Activated CD4-positive, alpha-beta T cell treated with anti-CD3 and anti-CD28 coated beads for 4 hours (primary cell): ENCODE measurements around the gene SND1.
"Not testable (repeated sequence)": the region's sequence is repeated elsewhere in the genome, so short reads cannot be mapped to it uniquely, and the experiment has no call there.

Experiments used
- DNase-seq, 2 donors: peaks; one replicate each; pipeline ENCODE4 v3.0.0-alpha.2; 2020

SND1 gene

DNA sequence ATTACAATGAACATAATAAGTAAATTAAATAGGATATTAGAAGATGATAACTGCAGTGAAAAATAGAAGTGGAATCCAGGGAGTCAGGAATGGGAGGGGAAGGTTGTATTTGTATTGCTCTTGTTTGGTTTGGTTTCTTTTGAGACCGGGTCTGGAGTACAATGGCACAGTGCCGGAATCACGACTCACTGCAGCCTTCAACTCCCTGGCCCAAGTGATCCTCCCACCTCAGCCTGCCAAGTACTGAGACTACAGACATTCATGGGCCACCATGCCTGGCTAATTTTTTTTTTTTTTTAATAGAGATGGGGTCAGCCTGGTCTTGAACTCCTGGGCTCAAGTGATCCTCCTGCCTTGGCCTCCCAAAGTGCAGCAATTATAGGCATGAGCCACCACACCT, 439.1 kb downstream of the SND1 start:
- no peak for DNase-seq

- no peak for DNase-seq
These were observed 440.2 kb downstream of the SND1 start for GRCh38 chr7:128092221-128092620.

GRCh38 chr7:128093614-128094570, 441.9 kb downstream of the SND1 start:
- DNase-seq, result no peak

DNA sequence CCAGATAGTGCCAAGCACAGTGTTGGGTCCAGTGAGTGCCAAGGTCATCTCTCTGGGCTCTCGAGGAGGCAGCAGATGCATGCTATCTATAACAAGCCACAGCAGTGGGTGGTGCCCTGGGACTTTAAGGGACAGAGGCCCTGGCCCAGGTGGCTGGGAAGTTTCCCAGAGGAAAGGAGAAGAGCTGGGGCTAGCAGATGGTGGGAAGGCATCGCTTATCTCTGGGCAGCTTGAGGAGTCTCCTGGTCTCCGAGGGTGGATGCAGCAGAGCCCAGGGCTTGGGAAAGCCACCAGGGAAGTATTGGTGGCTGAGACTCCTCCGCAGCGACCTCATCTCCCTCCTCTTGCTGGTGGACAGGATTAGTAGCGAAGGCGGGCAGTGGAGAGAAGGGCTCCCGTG, 442.7 kb downstream of the SND1 start:
- no peak for DNase-seq

GRCh38 chr7:128097211-128097731, 445.3 kb downstream of the SND1 start:
- DNase-seq, result no peak

DNA sequence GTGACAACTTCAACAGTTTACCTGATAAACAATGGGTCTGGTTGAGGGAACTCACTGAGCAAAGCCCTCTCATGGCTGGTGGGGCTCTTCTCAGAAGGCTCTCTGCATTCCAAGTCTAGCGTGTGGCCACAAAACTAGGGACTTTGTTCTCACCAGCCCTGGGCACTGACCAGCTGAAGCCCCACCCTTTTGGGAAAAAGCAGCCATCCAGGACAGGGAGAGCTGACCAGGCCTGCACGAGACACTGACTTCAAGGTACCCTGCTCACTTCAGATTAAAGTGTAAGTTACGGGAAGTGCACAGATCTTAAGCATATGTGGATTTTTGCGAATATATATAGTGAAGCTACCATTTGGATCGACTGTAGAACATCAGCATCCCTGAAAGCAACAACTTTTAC, 446.6 kb downstream of the SND1 start:
- DNase-seq, result no peak

GRCh38 chr7:128099204-128099671, 447.2 kb downstream of the SND1 start:
- DNase-seq, result no peak

- DNase-seq, result no peak
These were observed 448.4 kb downstream of the SND1 start for GRCh38 chr7:128100225-128100948.

- DNase-seq, result no peak
These were observed 449.1 kb downstream of the SND1 start for GRCh38 chr7:128100949-128101713.

DNA sequence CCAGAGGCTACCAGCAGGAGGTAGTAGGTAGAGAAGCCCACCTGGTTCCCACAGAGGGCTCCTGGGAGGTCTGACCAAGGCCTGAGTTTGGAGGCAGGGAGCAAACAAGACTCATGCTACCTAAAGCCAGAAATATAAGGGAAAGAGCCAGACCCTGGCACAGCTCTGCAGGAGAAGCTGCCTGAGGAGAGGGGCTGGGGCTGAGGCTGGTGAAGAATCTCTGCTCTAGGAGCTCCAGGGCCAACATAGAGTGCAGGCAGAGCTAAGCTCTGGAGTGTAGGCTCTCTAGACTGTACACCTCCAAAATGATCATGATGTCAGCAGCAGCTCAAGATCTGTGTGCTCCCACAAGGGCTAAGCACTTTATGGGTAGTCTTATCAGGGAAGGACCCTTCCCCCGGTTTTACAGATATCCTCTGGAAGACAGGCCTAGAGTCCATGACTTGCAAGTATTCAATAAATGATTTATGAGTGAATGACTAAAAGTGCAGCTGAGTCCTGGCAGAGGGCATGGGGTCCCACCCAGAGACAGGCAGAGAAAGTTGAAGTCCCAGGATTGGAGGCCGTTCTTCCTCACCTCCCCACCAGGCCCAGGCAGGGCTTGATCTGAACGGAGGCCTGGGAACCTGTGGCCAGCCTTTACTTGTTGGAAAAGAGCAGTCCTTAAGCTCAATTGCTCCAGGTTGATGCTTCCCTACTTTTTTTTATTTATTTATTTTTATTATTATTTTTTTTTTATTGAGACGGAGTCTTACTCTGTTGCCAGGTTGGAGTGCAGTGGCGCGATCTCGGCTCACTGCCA, 450.7 kb downstream of the SND1 start:
- no peak for DNase-seq

DNA sequence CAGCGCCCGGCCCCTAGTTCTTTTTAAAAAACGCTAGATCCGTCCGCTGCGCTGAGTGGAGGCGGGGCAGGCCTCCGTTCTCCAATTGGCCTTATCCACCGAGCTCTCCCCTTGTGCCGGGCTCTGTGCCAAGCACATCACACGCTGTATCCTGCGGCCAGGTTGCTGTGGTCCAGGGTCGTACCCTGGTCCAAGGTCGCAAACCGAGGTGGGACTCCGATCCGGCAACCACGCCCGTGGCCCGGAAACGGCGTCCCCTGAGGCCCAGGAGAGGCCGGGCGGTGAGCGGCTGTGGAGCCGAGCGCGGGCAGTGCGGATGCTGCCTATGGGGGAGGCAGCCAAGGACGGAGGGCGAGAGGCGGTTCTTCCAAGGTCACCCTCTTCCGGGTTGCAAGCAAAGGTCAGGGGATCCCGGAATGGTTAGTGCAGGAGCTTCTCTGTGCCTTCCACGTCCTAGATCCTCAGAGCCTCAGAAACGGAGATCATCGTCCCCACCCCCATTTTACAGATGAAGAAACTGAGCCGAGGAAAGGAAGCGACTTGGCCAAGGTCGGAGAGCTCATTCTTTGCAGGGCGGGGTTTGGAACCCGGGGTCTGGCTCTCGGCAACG, 451.6 kb downstream of the SND1 start:
- no peak for DNase-seq

- DNase-seq, result peak in 1 of 2 donors; percentile 7
These were observed 452.2 kb downstream of the SND1 start for GRCh38 chr7:128104108-128104742.

- DNase-seq, result no peak
These were observed 453.4 kb downstream of the SND1 start for GRCh38 chr7:128105228-128106022.

DNA sequence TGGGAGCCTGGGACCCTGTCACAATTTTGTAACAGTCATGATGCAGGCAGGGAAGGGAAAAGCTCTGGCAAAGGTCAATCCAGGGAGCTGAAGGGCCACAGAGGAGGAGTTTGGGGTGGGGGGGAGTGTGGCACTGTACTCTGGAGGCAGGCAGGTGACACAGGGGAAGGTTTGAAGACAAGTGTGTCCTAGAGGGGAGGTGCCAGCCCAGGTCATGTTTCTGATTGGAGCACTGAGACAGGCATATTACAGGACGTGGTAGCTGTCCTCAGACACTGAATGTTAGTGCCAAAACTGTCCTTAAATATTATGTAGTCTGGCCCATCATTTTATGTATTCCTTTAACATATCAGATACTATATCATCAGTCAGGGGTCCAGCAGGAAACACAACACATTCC, 454.8 kb downstream of the SND1 start:
- no peak for DNase-seq

GRCh38 chr7:128107516-128107915, 455.5 kb downstream of the SND1 start:
- not testable (repeated sequence) for DNase-seq

- no peak for DNase-seq
These were observed 456.1 kb downstream of the SND1 start for GRCh38 chr7:128108129-128108528.

DNA sequence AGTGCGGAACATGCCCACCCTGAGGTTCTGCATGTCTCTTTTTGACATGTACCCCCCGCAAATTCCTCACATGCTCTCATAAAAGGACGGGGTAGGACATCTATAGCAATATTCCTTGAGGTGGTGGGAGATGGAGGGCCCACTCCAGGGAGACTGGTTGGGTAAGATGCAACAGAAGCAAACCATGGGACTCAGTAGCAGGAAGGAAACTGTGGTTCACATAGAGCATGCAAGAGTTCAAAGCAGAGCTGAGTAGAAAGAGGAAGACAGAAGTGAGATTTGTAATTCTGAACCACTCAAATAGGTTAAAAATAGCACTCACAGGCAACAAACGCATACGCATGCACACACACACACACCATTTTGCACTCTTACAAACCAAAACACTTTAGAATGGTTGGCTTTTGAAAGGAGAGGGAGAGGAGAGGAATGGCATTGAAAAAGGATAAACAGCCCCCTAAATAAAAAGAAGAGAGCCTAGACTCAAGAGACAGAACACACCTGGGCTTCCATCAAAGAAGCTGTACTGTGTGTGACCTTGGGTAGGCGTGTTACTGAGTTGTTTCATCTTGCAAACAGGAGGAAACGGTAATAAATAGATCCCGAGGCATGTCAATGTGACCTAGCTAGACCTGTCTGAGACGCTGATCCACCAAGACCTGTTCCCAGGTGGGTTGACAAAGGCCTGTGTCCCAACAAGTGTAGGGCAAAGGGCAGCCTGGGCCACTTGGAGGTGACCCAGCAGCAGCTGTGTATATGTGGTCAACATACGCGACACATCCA, 456.8 kb downstream of the SND1 start:
- DNase-seq, result no peak

DNA sequence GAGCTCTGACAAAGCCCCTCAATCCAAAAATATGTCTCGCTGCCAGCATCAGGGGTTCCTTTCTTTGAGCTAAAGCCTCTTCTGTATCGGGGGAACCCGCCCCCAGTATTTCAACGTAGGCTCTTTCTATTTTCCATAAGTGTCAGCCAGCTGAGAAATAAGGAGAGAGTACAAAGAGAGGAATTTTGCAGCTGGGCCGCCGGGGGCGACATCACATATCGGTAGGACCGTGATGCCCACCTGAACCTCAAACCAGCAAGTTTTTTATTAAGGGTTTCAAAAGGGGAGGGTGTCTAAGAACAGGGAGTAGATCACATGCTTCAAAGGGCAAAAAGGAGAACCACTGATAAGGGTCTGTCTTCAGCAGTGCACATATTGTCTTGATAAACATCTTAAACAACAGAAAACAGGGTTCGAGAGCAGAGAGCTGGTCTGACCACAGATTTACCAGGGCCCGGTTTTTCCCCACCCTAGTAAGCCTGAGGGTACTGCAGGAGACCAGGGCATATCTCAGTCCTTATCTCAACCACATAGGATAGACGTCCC, 457.5 kb downstream of the SND1 start:
- not testable (repeated sequence) for DNase-seq
